Osteocyte (in vitro differentiated cells): ENCODE data around the gene MYNN. TPM values are rescaled to one million over a fixed set of nuclear protein-coding genes. Genes with fewer than 3 reads are reported as not detected.

Source experiments
- DNase-seq: peaks from one replicate; pipeline ENCODE4 v3.0.0; 2021; ENCODE audit warnings: mixed read lengths; ENCODE audit not compliant: unreplicated experiment; ENCODE audit errors: extremely low spot score
- H3K27ac Mint-ChIP-seq: one replicate; pipeline ENCODE4 v1.8.0; 2021; ENCODE audit warnings: mild to moderate bottlenecking, mixed read lengths; ENCODE audit not compliant: unreplicated experiment
- H3K27me3 Mint-ChIP-seq: one replicate; pipeline ENCODE4 v1.8.0; 2021; ENCODE audit warnings: mixed read lengths; ENCODE audit not compliant: unreplicated experiment
- H3K36me3 Mint-ChIP-seq: one replicate; pipeline ENCODE4 v1.8.0; 2021; ENCODE audit warnings: mixed read lengths; ENCODE audit not compliant: unreplicated experiment
- H3K4me1 Mint-ChIP-seq: one replicate; pipeline ENCODE4 v1.8.0; 2021; ENCODE audit warnings: mixed read lengths; ENCODE audit not compliant: unreplicated experiment
- H3K4me3 Mint-ChIP-seq: one replicate; pipeline ENCODE4 v1.8.0; 2021; ENCODE audit warnings: mild to moderate bottlenecking, moderate library complexity, mixed read lengths; ENCODE audit not compliant: unreplicated experiment
- H3K9me3 Mint-ChIP-seq: one replicate; pipeline ENCODE4 v1.8.0; 2021; ENCODE audit warnings: mixed read lengths; ENCODE audit not compliant: unreplicated experiment
- CTCF ChIP-seq: fragments of 200-600 bp; sonication (generic); IDR thresholded peaks from 2 replicates; pipeline ENCODE4 v1.5.0; 2021; ENCODE audit warnings: antibody characterized with exemption, mild to moderate bottlenecking, moderate library complexity
- total RNA-seq: library from RNA; stranded (reverse); gene quantifications from 2 replicates; pipeline ENCODE4 v1.2.1, GENCODE V29; 2021

MYNN gene
- total RNA-seq, 1 donor from 2014 or later: 16.7 TPM

- Mint-ChIP-seq H3K4me1 (peaks cover 5% of the 10 kb centered on the region), H3K4me3 (no peak overlapping the region), H3K9me3 (no peaks in the 10 kb centered on the region), H3K36me3 (no peaks in the 10 kb centered on the region), H3K27ac (no peak overlapping the region), H3K27me3 (peaks cover 5% of the 10 kb centered on the region)
- no peak for TF ChIP-seq CTCF
- no peak for DNase-seq
Observed at GRCh38 chr3:169758359-169758994, 14.7 kb upstream of the MYNN start.

- no peak for DNase-seq
- TF ChIP-seq CTCF: no peak
- no peaks in the 10 kb centered on the region for H3K9me3 Mint-ChIP-seq
- peaks cover 5% of the 10 kb centered on the region for H3K27me3 Mint-ChIP-seq
- no peak overlapping the region for H3K27ac Mint-ChIP-seq
- H3K4me3 Mint-ChIP-seq: no peak overlapping the region
- no peaks in the 10 kb centered on the region for H3K36me3 Mint-ChIP-seq
- H3K4me1 Mint-ChIP-seq: peaks cover 5% of the 10 kb centered on the region
Observed at GRCh38 chr3:169759256-169759655, 13.9 kb upstream of the MYNN start.

GRCh38 chr3:169760479-169760878 is 12.7 kb upstream of the MYNN start:
- DNase-seq: no peak
- Mint-ChIP-seq H3K9me3 (no peaks in the 10 kb centered on the region), H3K27me3 (peaks cover 2% of the 10 kb centered on the region), H3K4me1 (peaks cover 5% of the 10 kb centered on the region), H3K36me3 (no peaks in the 10 kb centered on the region), H3K4me3 (no peak overlapping the region), H3K27ac (no peak overlapping the region)
- no peak for TF ChIP-seq CTCF

- H3K27ac Mint-ChIP-seq: no peak overlapping the region
- peak overlapping the region; percentile 65 for H3K4me3 Mint-ChIP-seq
- H3K27me3 Mint-ChIP-seq: no peaks in the 10 kb centered on the region
- no peak for DNase-seq
- peaks cover 5% of the 10 kb centered on the region for H3K4me1 Mint-ChIP-seq
- no peaks in the 10 kb centered on the region for H3K36me3 Mint-ChIP-seq
- H3K9me3 Mint-ChIP-seq: peaks cover 5% of the 10 kb centered on the region
- TF ChIP-seq CTCF: no peak
Observed at GRCh38 chr3:169764312-169764881, 8.8 kb upstream of the MYNN start.

GRCh38 chr3:169764882-169765612 is 8.1 kb upstream of the MYNN start, which contains the start of gene TERC:
TSS of gene TERC (minus strand) at chr3:169765060.
- DNase-seq: no peak
- Mint-ChIP-seq H3K4me3 (peak within 1 kb of the TSS; percentile 65), H3K9me3 (peaks cover 5% of the 10 kb centered on the region), H3K27ac (peak within 1 kb of the TSS; percentile 64), H3K36me3 (no peaks in the 10 kb centered on the region), H3K4me1 (peaks cover 8% of the 10 kb centered on the region), H3K27me3 (no peaks in the 10 kb centered on the region)
- TF ChIP-seq CTCF: no peak
